Measurements from ENCODE around the gene SH3RF3.

Gene SH3RF3

GRCh38 chr2:109521233-109522062 lies 392.4 kb downstream of the SH3RF3 start:
- Histone ChIP-seq H3K27me3 (ENCODE audit: insufficient read depth, low read depth) (no peaks in the 10 kb centered on the region), H4K20me1 (ENCODE audit: insufficient read depth) (no peaks in the 10 kb centered on the region), H3K79me2 (ENCODE audit: insufficient read depth, low read depth) (no peaks in the 10 kb centered on the region), H3K27ac (no peak overlapping the region), H3K9ac (no peak overlapping the region), H3K36me3 (ENCODE audit: insufficient read depth) (no peaks in the 10 kb centered on the region), H3K4me1 (ENCODE audit: low read depth, poor library complexity, severe bottlenecking) (no peaks in the 10 kb centered on the region), H3K4me2 (no peak overlapping the region), H3K4me3 (IDR thresholded peaks at IDR 0.05; ENCODE audit: insufficient read depth, low read depth, low read length) (no peak overlapping the region), H2AFZ (ENCODE audit: low read depth) (no peak overlapping the region)
- TF ChIP-seq CTCF (conservative IDR thresholded peaks at IDR 0.05; ENCODE audit: low read depth, low read length): no peak

- Histone ChIP-seq H3K27ac (no peak overlapping the region), H4K20me1 (ENCODE audit: insufficient read depth) (no peaks in the 10 kb centered on the region), H3K4me2 (no peak overlapping the region), H3K9ac (no peak overlapping the region), H3K4me3 (IDR thresholded peaks at IDR 0.05; ENCODE audit: insufficient read depth, low read depth, low read length) (no peak overlapping the region), H3K27me3 (ENCODE audit: insufficient read depth, low read depth) (no peaks in the 10 kb centered on the region), H3K4me1 (ENCODE audit: low read depth, poor library complexity, severe bottlenecking) (no peaks in the 10 kb centered on the region), H3K36me3 (ENCODE audit: insufficient read depth) (no peaks in the 10 kb centered on the region), H3K79me2 (ENCODE audit: insufficient read depth, low read depth) (no peaks in the 10 kb centered on the region), H2AFZ (ENCODE audit: low read depth) (no peak overlapping the region)
- TF ChIP-seq CTCF (conservative IDR thresholded peaks at IDR 0.05; ENCODE audit: low read depth, low read length): no peak
Measured at GRCh38 chr2:109522063-109522374, 393.0 kb downstream of the SH3RF3 start.

GRCh38 chr2:109523121-109523520 lies 394.1 kb downstream of the SH3RF3 start:
- no peaks in the 10 kb centered on the region for H3K27me3 ChIP-seq (ENCODE audit: insufficient read depth, low read depth)
- TF ChIP-seq CTCF (conservative IDR thresholded peaks at IDR 0.05; ENCODE audit: low read depth, low read length): no peak
- no peaks in the 10 kb centered on the region for H3K36me3 ChIP-seq (ENCODE audit: insufficient read depth)
- no peak overlapping the region for H3K4me3 ChIP-seq (IDR thresholded peaks at IDR 0.05; ENCODE audit: insufficient read depth, low read depth, low read length)
- H2AFZ ChIP-seq (ENCODE audit: low read depth): no peak overlapping the region
- no peak overlapping the region for H3K27ac ChIP-seq
- H3K4me1 ChIP-seq (ENCODE audit: low read depth, poor library complexity, severe bottlenecking): no peaks in the 10 kb centered on the region
- H4K20me1 ChIP-seq (ENCODE audit: insufficient read depth): no peaks in the 10 kb centered on the region
- H3K9ac ChIP-seq: no peak overlapping the region
- H3K4me2 ChIP-seq: no peak overlapping the region
- H3K79me2 ChIP-seq (ENCODE audit: insufficient read depth, low read depth): no peaks in the 10 kb centered on the region

- no peak for TF ChIP-seq CTCF (conservative IDR thresholded peaks at IDR 0.05; ENCODE audit: low read depth, low read length)
- H3K79me2 ChIP-seq (ENCODE audit: insufficient read depth, low read depth): no peaks in the 10 kb centered on the region
- no peak overlapping the region for H3K4me2 ChIP-seq
- no peaks in the 10 kb centered on the region for H3K27me3 ChIP-seq (ENCODE audit: insufficient read depth, low read depth)
- H2AFZ ChIP-seq (ENCODE audit: low read depth): no peak overlapping the region
- H3K4me3 ChIP-seq (IDR thresholded peaks at IDR 0.05; ENCODE audit: insufficient read depth, low read depth, low read length): no peak overlapping the region
- H4K20me1 ChIP-seq (ENCODE audit: insufficient read depth): no peaks in the 10 kb centered on the region
- H3K27ac ChIP-seq: no peak overlapping the region
- H3K9ac ChIP-seq: no peak overlapping the region
- H3K36me3 ChIP-seq (ENCODE audit: insufficient read depth): no peaks in the 10 kb centered on the region
- no peaks in the 10 kb centered on the region for H3K4me1 ChIP-seq (ENCODE audit: low read depth, poor library complexity, severe bottlenecking)
Measured at GRCh38 chr2:109523536-109524361, 394.7 kb downstream of the SH3RF3 start.

All from KMS-11 (cell line).